IMR-90 (cell line): ENCODE measurements around the gene CACNA1F.

ENCODE experiments used
- POLR2A ChIP-seq: IDR thresholded peaks from 2 replicates; pipeline ENCODE4 v1.6.1; 2012; ENCODE audit warnings: mild to moderate bottlenecking, low read depth, low read length
- RFX5 ChIP-seq: IDR thresholded peaks from 2 replicates; pipeline ENCODE4 v1.8.0; 2012; ENCODE audit warnings: low read depth, mild to moderate bottlenecking, low read length, moderate library complexity

- TF ChIP-seq POLR2A, result no peak
- no peak for TF ChIP-seq RFX5
Observed at GRCh38 chrX:49263631-49264030, 30.5 kb upstream of the CACNA1F start.
